Hepatocyte (in vitro differentiated cells): ENCODE results near the gene STPG1. TPM values are rescaled to one million over a fixed set of nuclear protein-coding genes. Genes with fewer than 3 reads are reported as not detected.

Source experiments
- DNase-seq: peaks from one replicate; pipeline ENCODE4 v3.0.0-alpha.2; 2016; ENCODE audit warnings: low spot score
- H2AFZ ChIP-seq: fragments of 200-600 bp; sonication (generic); 2 replicates; pipeline ENCODE4 v1.6.0; 2016; ENCODE audit warnings: antibody characterized with exemption, mild to moderate bottlenecking
- H3K27ac ChIP-seq: fragments of 200-600 bp; sonication (generic); 2 replicates; pipeline ENCODE4 v1.5.1; 2016; ENCODE audit warnings: mild to moderate bottlenecking
- H3K27me3 ChIP-seq: fragments of 200-600 bp; sonication (generic); 2 replicates; pipeline ENCODE4 v1.6.1; 2016
- H3K36me3 ChIP-seq: fragments of 200-600 bp; sonication (generic); replicated peaks from 2 replicates; pipeline ENCODE4 v1.5.1; 2016; ENCODE audit warnings: low read depth; ENCODE audit not compliant: insufficient read depth
- H3K4me1 ChIP-seq: fragments of 200-600 bp; sonication (generic); 2 replicates; pipeline ENCODE4 v1.5.1; 2016; ENCODE audit warnings: mild to moderate bottlenecking, moderate library complexity; ENCODE audit not compliant: insufficient read depth
- H3K4me2 ChIP-seq: fragments of 200-600 bp; sonication (generic); 2 replicates; pipeline ENCODE4 v1.6.0; 2016
- H3K4me3 ChIP-seq: fragments of 200-600 bp; sonication (generic); 2 replicates; pipeline ENCODE4 v1.5.1; 2016; ENCODE audit warnings: mild to moderate bottlenecking
- H3K79me2 ChIP-seq: fragments of 200-600 bp; sonication (generic); 2 replicates; pipeline ENCODE4 v1.6.0; 2017; ENCODE audit warnings: mild to moderate bottlenecking
- H3K9me2 ChIP-seq: fragments of 200-600 bp; sonication (generic); replicated peaks from 2 replicates; pipeline ENCODE4 v1.6.0; 2017; ENCODE audit warnings: mild to moderate bottlenecking; ENCODE audit not compliant: insufficient read depth
- H3K9me3 ChIP-seq: fragments of 200-600 bp; sonication (generic); 2 replicates; pipeline ENCODE4 v1.5.1; 2016; ENCODE audit warnings: low read depth, mild to moderate bottlenecking
- H4K20me1 ChIP-seq: fragments of 200-600 bp; sonication (generic); 2 replicates; pipeline ENCODE4 v1.6.0; 2016; ENCODE audit warnings: mild to moderate bottlenecking; ENCODE audit not compliant: insufficient read depth, poor library complexity, severe bottlenecking
- CTCF ChIP-seq: fragments of 200-600 bp; sonication (generic); IDR thresholded peaks from 2 replicates; pipeline ENCODE4 v1.5.1; 2016; ENCODE audit warnings: antibody characterized with exemption, mild to moderate bottlenecking; ENCODE audit not compliant: poor library complexity
- EZH2 ChIP-seq: fragments of 200-600 bp; sonication (generic); IDR thresholded peaks from 2 replicates; pipeline ENCODE4 v1.6.1; 2016; ENCODE audit warnings: antibody characterized with exemption, mild to moderate bottlenecking, borderline replicate concordance
- EZH2phosphoT487 ChIP-seq: fragments of 200-600 bp; sonication (generic); IDR thresholded peaks from one replicate; pipeline ENCODE4 v1.6.1; 2018; ENCODE audit warnings: antibody characterized with exemption, mild to moderate bottlenecking, low read depth, moderate library complexity; ENCODE audit not compliant: unreplicated experiment, severe bottlenecking
- WGBS: methylation state at CpG from one replicate; pipeline ENCODE4 v1.1.6; 2016; ENCODE audit warnings: low lambda C conversion rate; ENCODE audit errors: missing lambda C conversion rate; 5-methylcytosine and 5-hydroxymethylcytosine counted together
- polyA plus RNA-seq: library from polyadenylated mRNA; unstranded; fragments of >200 nt; fragmentation: Nextera tagmentation; extraction: Ambion mirVana; gene quantifications from 2 replicates; pipeline ENCODE4 v1.2.1, GENCODE V29; 2016
- total RNA-seq: library from RNA; depleted of rRNA; stranded (reverse); fragments of >200 nt; gene quantifications from 2 replicates; pipeline ENCODE4 v1.2.3, GENCODE V29; 2014

The STPG1 gene
- total and polyA plus RNA-seq, 2 experiments from 2014 or later = 3.5 to 4.3 TPM

- WGBS = 84% methylated on average over 8 of the region's 8 CpGs
- Histone ChIP-seq H3K4me2 (no peak overlapping the region), H4K20me1 (no peaks in the 10 kb centered on the region), H3K9me2 (no peaks in the 10 kb centered on the region), H3K27me3 (no peaks in the 10 kb centered on the region), H3K9me3 (no peaks in the 10 kb centered on the region), H3K4me3 (no peak overlapping the region), H2AFZ (no peak overlapping the region), H3K36me3 (no peaks in the 10 kb centered on the region), H3K27ac (no peak overlapping the region), H3K4me1 (no peaks in the 10 kb centered on the region), H3K79me2 (no peaks in the 10 kb centered on the region)
- DNase-seq = no peak
- TF ChIP-seq CTCF = no peak
Observed at GRCh38 chr1:24435782-24436365, 22.3 kb upstream of the STPG1 start.

GRCh38 chr1:24427545-24427862 is 13.9 kb upstream of the STPG1 start:
- TF ChIP-seq EZH2 (no peak), CTCF (no peak), EZH2phosphoT487 (no peak)

GRCh38 chr1:24426744-24427544 is 13.4 kb upstream of the STPG1 start:
- no peak overlapping the region for H2AFZ ChIP-seq
- H3K4me1 ChIP-seq = no peaks in the 10 kb centered on the region
- 93% methylated on average over 7 of the region's 7 CpGs for WGBS
- DNase-seq = no peak
- no peak for TF ChIP-seq EZH2
- no peak for TF ChIP-seq CTCF
- TF ChIP-seq EZH2phosphoT487 = no peak
- H3K27ac ChIP-seq = no peak overlapping the region
- no peaks in the 10 kb centered on the region for H3K9me2 ChIP-seq
- H3K36me3 ChIP-seq = no peaks in the 10 kb centered on the region
- H3K27me3 ChIP-seq = no peaks in the 10 kb centered on the region
- H4K20me1 ChIP-seq = no peaks in the 10 kb centered on the region
- H3K79me2 ChIP-seq = no peaks in the 10 kb centered on the region
- H3K4me3 ChIP-seq = no peak overlapping the region
- no peaks in the 10 kb centered on the region for H3K9me3 ChIP-seq
- H3K4me2 ChIP-seq = no peak overlapping the region

More at GRCh38 chr1:24427545-24427862, 13.9 kb upstream of the STPG1 start:
- no peak for DNase-seq
- Histone ChIP-seq H3K4me3 (no peak overlapping the region), H3K27me3 (no peaks in the 10 kb centered on the region), H3K36me3 (no peaks in the 10 kb centered on the region), H3K9me2 (no peaks in the 10 kb centered on the region), H3K4me2 (no peak overlapping the region), H2AFZ (no peak overlapping the region), H3K9me3 (no peaks in the 10 kb centered on the region), H3K79me2 (no peaks in the 10 kb centered on the region), H3K27ac (no peak overlapping the region), H4K20me1 (no peaks in the 10 kb centered on the region), H3K4me1 (no peaks in the 10 kb centered on the region)
- 96% methylated on average over 1 of the region's 1 CpG for WGBS
